ENCODE results near the gene SPON2. TPM values are rescaled to one million over a fixed set of nuclear protein-coding genes. Genes with fewer than 3 reads are reported as not detected.

Gene SPON2
- polyA plus RNA-seq, 2 of the 4 experiments (the other 2 are of a cell fraction) = 0.12 to 0.54 TPM

- Histone ChIP-seq H3K4me2 (no peak overlapping the region), H3K4me1 (no peaks in the 10 kb centered on the region), H3K9me3 (no peaks in the 10 kb centered on the region), H3K27ac (no peak overlapping the region), H3K4me3 (no peak overlapping the region)
- DNase-seq (ENCODE audit: low read depth in 1 of 2, low spot score in 1 of 2) (no peak), FAIRE-seq (no peak), ATAC-seq (no peak)
- TF ChIP-seq E2F6 (IDR thresholded peaks at IDR 0.05; ENCODE audit: borderline replicate concordance, low read depth) (no peak), ELK1 (IDR thresholded peaks at IDR 0.05; ENCODE audit: low read depth, low read length) (no peak), FOSL2 (IDR thresholded peaks at IDR 0.05) (no peak), FOSL2 (CRISPR knock-in tag; IDR thresholded peaks at IDR 0.05) (no peak), NR3C1 (IDR thresholded peaks at IDR 0.05) (no peak), MAFK (IDR thresholded peaks at IDR 0.05; ENCODE audit: partially characterized antibody) (no peak), HOXB13 (CRISPR knock-in tag; IDR thresholded peaks at IDR 0.05; ENCODE audit: low read depth) (no peak), ZNF302 (CRISPR knock-in tag; IDR thresholded peaks at IDR 0.05) (no peak), POLR2AphosphoS2 (conservative IDR thresholded peaks at IDR 0.05; ENCODE audit: low read length) (no peak), SMC3 (IDR thresholded peaks at IDR 0.05) (no peak), CHD2 (IDR thresholded peaks at IDR 0.05; ENCODE audit: low read length, partially characterized antibody) (no peak), POLR2A (IDR thresholded peaks at IDR 0.05; ENCODE audit: low read length) (no peak), BHLHE40 (IDR thresholded peaks at IDR 0.05; ENCODE audit: low read depth, low read length) (no peak), MAZ (IDR thresholded peaks at IDR 0.05; ENCODE audit: borderline replicate concordance, low read depth, low read length) (no peak), PHF8 (IDR thresholded peaks at IDR 0.05; ENCODE audit: borderline replicate concordance, low read depth) (no peak), HOXB5 (CRISPR knock-in tag; IDR thresholded peaks at IDR 0.05) (no peak), USF2 (IDR thresholded peaks at IDR 0.05) (no peak)
- TF ChIP-seq, protein P1, sequence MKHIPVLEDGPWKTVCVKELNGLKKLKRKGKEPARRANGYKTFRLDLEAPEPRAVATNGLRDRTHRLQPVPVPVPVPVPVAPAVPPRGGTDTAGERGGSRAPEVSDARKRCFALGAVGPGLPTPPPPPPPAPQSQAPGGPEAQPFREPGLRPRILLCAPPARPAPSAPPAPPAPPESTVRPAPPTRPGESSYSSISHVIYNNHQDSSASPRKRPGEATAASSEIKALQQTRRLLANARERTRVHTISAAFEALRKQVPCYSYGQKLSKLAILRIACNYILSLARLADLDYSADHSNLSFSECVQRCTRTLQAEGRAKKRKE (CRISPR knock-in tag; IDR thresholded peaks at IDR 0.05; ENCODE audit: low read depth) = no peak
- 93% methylated on average over 13 of the region's 13 CpGs for whole genome bisulfite sequencing (ENCODE audit: missing lambda C conversion rate)
- ChIA-PET CTCF (no interaction called here), POLR2A (no interaction called here)
Observed at GRCh38 chr4:1211371-1211770, 39.0 kb upstream of the SPON2 start.

- WGBS (ENCODE audit: missing lambda C conversion rate) = 91% methylated on average over 4 of the region's 10 CpGs
- no peaks in the 10 kb centered on the region for H3K4me1 ChIP-seq
- TF ChIP-seq SMC3 (IDR thresholded peaks at IDR 0.05) (no peak), RFX5 (IDR thresholded peaks at IDR 0.05) (no peak), HOXB5 (CRISPR knock-in tag; IDR thresholded peaks at IDR 0.05) (no peak), ZNF302 (CRISPR knock-in tag; IDR thresholded peaks at IDR 0.05) (no peak), FOSB (CRISPR knock-in tag; IDR thresholded peaks at IDR 0.05) (no peak), REST (IDR thresholded peaks at IDR 0.05) (no peak), CHD4 (IDR thresholded peaks at IDR 0.05; ENCODE audit: borderline replicate concordance) (no peak), KDM5A (IDR thresholded peaks at IDR 0.05) (no peak), POLR2AphosphoS2 (conservative IDR thresholded peaks at IDR 0.05; ENCODE audit: low read length) (no peak), MYC (IDR thresholded peaks at IDR 0.05; ENCODE audit: borderline replicate concordance, low read length) (no peak), EP300 (IDR thresholded peaks at IDR 0.05) (no peak), CTCF (IDR thresholded peaks at IDR 0.05) (no peak), ELK1 (IDR thresholded peaks at IDR 0.05; ENCODE audit: low read depth, low read length) (no peak), POLR2A (IDR thresholded peaks at IDR 0.05; ENCODE audit: low read length) (no peak), NR3C1 (IDR thresholded peaks at IDR 0.05) (no peak), E2F6 (IDR thresholded peaks at IDR 0.05; ENCODE audit: borderline replicate concordance, low read depth) (no peak)
- DNase-seq (ENCODE audit: low read depth in 1 of 2, low spot score in 1 of 2) (no peak), FAIRE-seq (no peak), ATAC-seq (no peak)
- no peak overlapping the region for H3K27ac ChIP-seq
- CTCF ChIA-PET = no interaction called here
- no peak overlapping the region for H3K4me3 ChIP-seq
- H3K4me2 ChIP-seq = no peak overlapping the region
- POLR2A ChIA-PET = no interaction called here
- H3K9me3 ChIP-seq = no peaks in the 10 kb centered on the region
Observed at GRCh38 chr4:1210971-1211370, 38.6 kb upstream of the SPON2 start.

All from A549 (cell line).